GM19397 (cell line): ENCODE data around the gene MTG1.

Experiments
- ATAC-seq: cut with Tn5 transposase; IDR thresholded peaks from one replicate; pipeline ENCODE4 v1.9.1; 2021; ENCODE audit warnings: mild to moderate bottlenecking, moderate library complexity; ENCODE audit not compliant: unreplicated experiment

The MTG1 gene

GRCh38 chr10:133394064-133394663, at the start of gene MTG1:
MTG1 (plus strand) TSS chr10:133394157; CDS start chr10:133394221, 64 bp downstream.
- ATAC-seq, result peak; percentile 68

DNA sequence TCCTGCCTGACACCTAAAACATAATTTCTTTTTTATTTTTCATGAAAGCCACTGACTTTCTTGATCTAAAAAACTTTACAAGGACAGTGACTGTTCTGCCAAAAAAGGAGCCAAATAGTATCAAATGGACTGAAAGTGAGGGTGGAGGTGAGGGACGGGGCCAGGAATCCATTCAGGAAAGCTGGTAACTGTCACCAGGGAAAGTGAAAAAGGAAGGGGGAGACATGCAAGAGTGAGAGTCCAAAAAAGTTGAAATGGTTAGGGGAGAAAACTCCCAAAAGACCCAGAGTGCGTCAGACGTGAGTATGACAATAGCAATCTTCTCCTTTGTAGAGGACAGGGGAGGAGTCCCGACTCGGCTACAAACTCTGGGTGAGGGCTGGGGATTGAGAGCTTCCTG, 49.7 kb upstream of the MTG1 start:
- ATAC-seq, result no peak

GRCh38 chr10:133346413-133346812, 47.5 kb upstream of the MTG1 start:
- ATAC-seq, result no peak

GRCh38 chr10:133347710-133348517, 46.0 kb upstream of the MTG1 start:
- ATAC-seq, result no peak

DNA sequence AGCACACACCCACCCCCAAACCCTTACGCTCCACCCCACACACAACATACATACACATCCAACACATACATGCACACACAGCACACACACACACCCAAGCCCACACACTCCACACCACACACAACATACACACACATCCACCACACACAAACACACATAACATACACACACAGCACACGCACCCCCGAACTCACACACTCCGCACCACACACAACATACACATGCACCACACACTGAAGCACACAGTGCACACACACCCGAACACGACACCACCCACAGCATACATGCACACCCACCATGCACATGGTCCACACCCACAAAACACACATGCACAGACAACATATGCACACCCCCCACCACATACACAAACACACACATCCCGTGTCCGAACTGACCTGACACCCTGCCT, 44.8 kb upstream of the MTG1 start:
- no peak for ATAC-seq

DNA sequence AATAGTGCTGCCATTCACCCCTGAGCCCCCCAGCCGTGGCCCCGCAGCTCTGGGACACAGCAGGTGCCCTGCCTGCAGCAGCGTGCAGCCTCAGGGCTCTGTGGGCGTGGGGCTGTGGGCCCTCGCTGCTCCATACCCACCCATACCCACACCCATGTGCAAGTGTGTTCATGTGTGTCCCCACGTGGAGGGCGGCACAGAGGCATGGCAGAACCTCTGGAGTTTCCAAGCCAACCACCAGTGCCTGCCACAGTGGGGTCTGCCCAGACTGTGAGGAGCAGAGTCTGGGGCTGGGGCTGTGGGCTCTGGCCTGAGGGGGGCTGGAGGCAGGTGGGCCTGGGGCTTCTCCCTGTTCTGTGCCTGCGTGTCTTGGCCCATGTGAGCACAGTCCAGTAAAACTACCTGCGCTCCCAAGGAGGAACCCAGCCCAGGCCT, 44.4 kb upstream of the MTG1 start:
- no peak for ATAC-seq

GRCh38 chr10:133350283-133350949, 43.5 kb upstream of the MTG1 start:
- no peak for ATAC-seq

DNA sequence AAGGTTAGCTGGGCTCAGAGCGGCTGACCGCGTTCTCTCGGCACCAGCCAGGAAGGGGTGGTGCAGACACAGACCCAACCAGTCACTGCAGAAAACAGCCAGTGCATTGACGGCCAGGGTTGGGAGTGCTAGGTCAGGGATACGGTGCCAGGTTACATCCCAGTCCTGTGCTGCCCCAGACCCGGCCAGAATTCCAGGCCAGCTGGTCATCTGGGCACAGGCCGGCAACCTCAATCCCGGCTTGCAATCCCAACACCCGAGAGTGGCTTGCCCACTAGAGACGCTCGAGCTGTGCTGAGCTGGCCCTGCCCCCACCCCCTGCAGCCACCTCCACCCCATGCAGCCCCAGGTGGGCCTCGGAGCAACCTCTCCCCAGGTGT, 43.0 kb upstream of the MTG1 start:
- ATAC-seq, result no peak

- no peak for ATAC-seq
Observed at GRCh38 chr10:133351408-133352318, 42.3 kb upstream of the MTG1 start.

DNA sequence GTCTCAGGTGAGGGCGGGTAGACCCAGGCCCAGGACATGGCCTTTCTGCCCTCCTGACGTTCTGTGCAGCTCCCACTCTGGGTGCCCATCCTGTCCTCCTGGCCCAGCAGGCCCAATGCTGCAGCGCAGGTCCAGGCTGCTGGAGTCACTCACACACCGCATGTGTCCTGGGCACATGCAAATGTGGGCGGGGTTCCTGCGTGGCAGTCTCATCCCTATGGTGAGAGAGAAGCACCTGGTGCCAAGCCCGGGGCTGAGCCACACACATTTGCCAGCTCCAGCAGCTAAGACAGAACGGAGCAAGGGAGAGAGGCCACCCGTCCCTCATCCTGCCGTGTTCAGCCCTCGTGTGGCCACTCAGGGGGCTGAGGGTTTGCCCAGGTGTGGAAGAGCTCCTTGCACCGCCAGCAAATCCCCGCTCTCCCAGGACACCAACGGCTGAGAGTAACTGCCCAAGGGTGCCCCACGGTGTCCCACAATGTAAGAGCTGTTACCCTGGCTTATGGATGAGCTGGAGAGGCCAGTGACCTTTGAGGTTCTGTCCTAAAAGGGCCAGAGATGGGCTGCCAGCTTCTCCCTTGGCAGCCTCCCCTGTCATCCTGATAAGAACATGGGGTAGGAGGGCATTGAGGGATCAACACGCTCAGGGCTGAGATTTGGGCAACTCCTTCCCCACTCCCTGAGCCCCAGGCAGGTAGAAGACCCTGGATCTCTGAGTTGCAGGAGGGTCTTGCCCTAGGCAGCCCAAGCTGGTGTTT, 40.6 kb upstream of the MTG1 start:
- ATAC-seq, result no peak

DNA sequence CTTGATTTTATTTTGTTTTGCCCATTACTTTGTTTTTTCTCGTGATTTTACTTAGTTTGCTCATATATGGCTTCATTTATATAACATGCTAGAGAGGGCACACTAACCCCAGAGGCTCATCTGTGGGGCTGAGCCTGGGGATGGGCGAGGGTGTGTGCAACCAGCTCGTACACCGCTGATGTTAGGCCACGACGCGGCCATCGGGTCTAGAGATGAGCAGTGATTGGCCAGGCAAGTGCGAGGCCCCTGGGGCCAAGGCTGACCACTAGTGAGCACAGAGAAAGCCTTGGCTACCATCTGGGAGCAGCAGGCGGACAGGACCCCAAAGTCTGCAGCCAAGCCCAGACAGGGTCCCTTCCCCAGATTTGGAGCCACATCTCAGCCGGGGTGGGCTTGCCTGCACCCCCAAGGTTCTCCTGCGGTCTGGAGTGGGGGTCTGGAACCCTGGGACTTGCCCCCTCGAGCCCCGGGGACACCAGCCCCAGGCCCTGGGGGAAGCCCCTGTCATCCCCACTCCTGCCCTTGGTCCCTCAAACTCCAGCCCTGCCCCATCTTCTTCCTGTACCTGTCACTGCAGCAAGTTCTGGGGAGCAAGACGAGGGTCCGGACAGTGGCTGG, 39.9 kb upstream of the MTG1 start:
- no peak for ATAC-seq

DNA sequence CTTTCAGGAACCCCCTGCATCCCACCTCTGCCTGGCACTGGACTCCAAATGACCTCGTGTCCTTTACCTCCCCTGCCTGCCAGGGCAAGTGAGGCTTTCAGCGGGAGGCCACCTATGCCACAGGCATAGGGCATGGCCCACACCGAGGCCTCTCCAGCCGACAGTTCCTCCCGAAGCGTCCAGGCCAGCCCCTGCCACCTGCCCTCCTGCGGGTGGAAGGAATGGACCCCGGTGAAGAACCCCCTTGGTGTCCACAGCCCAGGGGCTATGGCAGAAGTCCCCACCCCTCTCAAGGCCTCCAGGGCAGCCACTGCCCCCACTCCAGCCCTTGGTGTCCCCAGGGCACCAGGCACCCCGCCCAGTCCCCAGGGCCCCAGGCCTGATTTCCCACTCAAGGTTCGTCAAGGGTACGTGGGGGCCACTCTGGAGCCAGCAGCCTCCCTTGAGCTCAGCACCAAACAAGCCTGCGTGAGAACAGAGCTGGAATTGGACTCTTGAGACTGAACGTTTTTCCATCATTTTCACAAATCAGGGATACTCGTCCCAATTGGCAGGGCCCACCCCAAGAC, 39.2 kb upstream of the MTG1 start:
- no peak for ATAC-seq

DNA sequence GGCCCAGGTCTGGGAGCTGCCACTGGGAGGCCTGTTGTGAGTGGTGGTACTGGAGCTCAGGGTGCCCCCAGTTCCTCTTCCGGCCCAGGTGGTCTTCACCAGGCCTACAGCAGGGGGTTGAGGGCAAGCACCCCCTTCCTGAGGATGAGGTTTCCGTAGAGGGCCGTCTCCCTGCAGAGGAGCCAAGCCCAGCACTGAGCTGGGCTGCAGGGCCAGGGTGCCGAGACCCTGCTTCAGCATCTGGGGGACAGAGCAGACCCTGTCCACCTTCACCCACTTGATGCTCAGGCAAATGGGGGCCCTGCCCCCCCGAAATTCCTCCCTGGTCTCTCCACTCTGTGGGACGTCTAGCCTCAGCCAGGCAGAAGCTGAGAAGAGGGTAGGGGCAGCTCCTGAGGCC, 38.7 kb upstream of the MTG1 start:
- ATAC-seq, result no peak

DNA sequence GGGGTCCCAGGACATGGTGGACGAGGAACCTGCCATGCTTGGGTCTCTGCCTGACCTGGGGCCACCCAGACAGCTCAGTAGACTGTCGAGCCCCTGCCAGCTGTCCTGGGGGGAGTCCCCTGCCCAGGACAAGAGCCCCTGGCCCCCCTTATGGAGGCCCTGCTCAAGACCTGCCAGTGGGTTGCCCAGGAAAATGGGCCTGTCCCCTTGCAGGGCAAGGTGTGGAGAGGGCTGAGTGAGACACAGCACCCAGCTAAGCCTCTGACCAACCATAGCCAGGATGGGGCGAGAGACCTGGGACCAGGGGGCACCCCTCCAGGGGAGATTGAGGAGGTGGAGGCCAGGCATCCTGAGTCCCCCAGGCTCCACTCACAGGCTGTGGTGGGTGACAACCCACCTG, 38.0 kb upstream of the MTG1 start:
- ATAC-seq, result no peak

DNA sequence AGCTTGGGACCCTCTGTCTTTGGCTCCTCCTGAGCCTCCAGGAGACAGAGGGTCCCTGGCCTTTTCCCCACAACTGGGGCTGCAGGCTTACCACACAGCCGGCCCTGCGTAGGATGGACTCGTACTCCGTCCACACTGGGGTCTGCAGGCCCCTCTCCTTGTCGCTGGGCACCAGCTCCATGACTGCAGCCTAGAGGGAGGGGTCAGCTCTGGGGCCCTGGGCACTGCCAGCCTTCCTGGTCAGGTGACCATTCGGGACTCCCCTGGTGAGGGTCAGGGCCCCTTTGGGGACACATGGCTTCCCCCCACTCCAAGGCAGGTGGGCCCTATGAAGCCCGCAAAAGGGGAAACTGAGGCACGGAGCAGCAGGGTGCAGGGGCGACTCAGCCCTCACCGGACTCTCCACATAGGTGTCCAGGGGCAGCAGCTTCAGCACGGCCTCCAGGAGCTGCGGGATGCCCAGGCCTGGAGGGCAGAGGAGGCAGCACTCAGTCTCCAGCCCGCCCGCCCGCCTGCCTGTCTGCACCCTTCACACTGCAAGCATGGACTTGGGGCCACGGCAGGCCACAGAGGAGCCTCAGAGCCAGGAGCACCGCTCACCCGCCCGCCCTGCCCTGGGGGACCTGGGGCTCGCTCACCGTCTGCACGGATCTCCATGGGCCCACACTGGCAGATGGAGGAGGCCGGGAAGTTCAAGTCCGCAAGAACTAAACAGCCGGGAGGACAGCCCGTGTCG, 37.2 kb upstream of the MTG1 start:
- no peak for ATAC-seq

- peak; percentile 56 for ATAC-seq
Observed at GRCh38 chr10:133357285-133358161, 36.4 kb upstream of the MTG1 start, which contains the start of gene FUOM. FUOM (minus strand) TSS chr10:133358019; CDS start chr10:133358007, 12 bp downstream.

DNA sequence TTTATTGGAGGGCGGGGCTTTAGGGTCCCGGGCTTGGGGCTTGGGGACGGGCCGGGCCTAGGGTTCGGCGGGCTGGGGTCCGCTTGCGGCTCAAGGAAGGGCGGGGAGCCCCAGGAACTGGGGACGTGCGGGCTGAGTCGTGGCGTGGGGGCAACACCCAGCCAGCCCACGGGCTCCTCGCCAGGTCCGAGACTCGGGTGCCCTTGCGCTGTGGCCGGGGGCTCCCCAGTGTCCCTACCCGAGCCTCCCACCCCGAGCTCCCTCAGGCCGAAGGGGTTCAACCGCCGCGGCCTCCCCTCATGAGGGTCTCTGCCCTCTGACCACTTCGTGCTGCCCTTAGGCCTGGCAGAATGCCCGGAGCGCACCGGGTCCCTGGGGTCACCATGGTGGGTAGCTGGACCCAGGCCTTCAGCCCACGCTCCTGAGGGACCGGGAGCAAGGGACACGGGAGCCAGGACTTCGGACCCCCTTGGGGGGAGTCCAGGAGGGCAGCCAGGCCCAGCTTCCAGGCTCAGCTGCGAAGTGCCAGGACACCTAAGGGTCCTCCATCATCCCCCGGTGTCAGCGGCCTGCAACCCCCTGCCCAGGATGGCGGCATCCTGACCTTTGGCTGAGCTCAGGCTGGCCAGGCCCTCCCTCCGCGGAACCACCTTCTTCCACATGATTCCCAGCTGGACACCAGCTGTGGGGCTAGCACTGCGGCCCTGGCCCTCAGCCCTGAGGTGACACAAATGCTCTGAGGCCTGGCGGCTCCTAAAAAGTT, 35.6 kb upstream of the MTG1 start:
- no peak for ATAC-seq
